CD4-positive, alpha-beta T cell treated with Interleukin-2 at 100 ng/mL for 4 hours (primary cell): ENCODE results near the gene OCA2.

Experiments used
- DNase-seq: peaks from one replicate; pipeline ENCODE4 v3.0.0-alpha.2; 2020; ENCODE audit warnings: low spot score

Gene OCA2

DNA sequence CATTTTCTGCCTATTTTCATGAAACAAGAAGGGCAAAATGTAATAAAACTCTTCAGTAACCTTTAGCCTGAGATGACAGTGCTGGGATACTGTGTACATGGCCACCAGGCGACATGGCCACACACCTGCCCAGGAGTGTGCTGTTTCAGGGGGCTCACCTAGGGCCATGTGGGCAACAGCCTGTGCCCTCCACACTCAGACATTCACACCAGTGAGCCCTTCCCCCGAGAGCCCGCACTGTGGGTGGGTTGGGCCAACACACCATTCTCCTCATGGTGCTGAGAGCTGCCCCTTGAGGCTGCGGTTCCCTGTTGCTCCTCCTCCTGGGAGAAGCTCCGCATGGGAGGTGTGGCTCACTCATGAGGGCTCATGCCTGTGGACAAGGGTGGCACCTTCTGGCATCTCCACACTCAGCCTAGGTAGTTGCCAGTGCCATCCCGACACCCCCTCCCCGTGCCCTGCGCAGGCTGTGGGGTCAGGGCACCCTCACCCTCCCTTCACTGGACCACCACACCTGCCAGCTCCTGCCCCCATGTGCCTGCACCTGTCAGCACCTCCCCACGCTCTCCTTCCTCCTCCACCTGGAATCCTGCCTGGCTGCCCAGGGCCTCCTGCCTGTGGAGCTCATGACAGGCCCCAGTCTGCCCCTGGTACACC is 19.7 kb downstream of the OCA2 start:
- no peak for DNase-seq

DNA sequence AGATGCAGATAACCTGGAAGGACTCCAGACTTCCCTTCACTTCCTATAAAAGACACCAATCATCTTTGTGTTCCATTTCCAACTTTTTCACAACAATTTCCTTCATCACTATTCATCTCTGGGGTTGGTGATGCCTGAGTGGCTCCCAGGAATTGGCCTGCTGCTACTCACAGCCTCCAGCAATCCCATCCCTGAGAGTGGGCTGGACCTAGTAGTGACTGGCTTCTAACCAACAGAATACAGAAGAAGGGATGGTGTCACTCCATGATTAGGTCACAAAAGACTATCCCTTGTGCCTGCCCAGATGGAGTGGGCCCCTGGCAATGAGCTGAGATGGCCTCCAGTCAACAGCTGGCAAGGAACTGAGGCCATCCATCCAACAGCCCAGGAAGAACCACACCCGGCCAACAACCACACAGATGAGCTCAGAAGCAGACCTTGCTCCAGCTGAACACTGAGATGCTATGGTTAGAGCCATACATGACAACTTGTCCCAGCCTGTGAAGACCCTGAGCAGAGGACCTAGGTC is 20.9 kb downstream of the OCA2 start:
- DNase-seq: no peak

DNA sequence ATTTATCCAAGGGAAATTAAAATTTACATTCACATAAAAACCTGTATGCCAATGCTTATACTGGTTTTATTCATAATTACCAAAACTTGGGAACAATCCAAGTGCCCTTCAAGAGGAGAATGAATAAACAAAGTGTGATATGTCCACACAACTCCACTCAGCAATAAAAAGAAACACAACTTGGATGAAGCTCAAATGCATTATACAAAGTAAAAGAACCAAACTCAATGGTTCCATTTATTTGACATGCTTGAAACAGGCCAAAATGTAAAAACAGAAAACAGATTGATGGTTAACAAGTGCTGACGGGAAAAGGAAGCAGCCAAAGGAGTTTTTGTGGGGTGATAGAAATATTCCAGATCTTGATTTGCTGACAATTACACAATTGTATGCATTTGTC is 23.5 kb downstream of the OCA2 start:
- no peak for DNase-seq

DNA sequence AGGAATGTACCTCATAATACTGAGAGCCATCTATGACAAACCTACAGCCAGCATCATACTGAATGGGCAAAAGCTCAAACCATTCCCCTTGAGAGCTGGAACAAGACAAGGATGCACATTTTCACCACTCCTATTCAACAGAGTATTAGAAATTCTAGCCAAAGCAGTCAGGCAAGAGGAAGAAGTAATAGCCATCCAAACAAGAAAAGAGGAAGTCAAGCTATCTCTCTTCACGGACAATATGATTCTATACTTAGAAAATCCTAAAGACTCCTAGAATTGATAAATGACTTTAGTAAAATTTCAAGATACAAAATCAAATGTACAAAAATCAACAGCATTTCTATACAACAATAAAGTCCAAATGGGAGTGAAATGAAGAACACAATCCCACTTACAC is 30.2 kb downstream of the OCA2 start:
- DNase-seq: no peak

DNA sequence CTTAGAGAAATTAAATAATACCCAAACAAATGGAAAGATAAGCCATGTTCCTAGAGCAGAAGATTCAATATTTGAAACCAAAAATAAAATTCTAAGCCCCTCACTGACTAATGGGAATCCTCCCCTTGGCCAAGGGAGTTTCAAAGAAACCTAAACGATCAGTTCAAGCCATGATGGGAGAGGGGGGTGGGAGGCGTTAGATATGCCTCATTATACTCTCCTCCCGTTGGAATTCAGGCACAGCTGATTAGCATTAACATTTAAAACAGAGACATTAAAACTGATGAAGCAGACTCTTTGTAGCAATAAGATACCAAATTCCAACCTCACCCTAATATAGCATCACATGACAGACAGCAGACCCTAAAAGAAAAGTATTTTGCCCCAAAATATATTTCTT is 32.9 kb downstream of the OCA2 start:
- DNase-seq: no peak

DNA sequence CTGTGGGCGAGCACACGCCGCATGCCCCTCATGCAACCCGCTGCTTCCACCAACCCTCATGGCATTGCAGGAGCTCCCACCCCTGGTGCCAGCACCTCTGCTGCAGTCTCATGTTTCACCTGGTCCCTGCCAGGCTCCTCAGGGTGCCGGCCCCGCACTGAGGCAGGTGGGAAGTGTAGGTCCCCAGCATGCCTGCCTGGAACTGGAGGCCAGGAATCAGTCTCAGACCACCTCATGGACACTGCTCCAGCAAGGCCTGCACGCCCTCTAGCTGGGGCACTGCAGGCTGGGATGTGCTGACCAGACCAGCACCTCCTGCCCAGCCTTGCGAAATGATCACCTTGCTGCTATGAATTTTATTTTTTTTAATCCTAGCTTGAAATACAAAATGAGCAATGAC is 39.1 kb downstream of the OCA2 start:
- DNase-seq: no peak

DNA sequence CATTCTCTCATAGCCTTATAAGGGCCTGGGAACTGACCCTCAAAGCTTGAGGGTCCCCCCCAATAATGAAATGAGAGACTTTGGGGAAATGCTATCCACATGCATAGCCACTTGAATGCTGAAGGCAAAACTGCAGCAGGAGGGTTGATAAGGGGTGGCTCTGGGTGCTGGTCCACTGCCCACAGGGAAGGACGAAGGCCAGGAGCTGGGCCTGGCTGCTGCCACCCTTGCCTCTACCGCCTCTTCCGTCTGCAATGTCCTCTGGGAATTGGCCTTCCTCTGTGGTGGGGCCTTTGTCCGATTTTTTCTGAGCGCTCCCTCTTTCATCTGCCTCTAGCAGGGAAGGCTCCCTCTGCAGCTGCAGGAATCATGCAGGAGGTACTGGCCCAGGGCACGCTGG is 41.0 kb downstream of the OCA2 start:
- DNase-seq: no peak

DNA sequence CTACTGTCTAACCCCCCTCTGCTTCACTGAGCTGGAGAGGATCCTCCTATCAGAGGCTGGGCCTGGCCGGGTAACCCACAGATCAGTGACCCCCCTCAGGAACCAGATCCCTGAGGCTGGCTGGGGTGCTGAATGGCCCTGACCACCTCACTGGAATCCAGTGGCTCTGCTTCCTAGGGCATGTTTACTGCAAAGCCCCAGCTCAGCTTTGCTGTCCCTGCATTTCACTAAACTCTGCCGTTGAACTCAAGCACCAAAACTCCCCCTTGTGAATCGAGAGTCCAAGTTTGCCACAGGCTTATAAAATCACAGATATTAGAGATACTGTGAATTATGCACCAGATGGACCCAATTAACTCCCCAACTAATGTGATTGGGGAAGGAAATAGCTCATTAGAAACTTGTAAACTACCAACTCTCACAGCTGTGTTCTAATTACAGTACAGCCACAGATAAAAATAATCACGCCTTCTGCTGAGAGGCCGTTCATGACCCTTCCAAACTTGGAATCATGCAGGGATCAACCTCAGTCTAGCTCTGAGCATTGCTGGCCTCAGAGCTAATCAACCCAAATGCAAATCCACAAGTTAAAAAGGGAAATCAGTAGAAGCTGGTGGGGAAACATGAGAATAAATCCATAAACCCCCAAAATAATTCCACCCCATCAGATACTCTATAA is 47.0 kb downstream of the OCA2 start:
- DNase-seq: no peak

DNA sequence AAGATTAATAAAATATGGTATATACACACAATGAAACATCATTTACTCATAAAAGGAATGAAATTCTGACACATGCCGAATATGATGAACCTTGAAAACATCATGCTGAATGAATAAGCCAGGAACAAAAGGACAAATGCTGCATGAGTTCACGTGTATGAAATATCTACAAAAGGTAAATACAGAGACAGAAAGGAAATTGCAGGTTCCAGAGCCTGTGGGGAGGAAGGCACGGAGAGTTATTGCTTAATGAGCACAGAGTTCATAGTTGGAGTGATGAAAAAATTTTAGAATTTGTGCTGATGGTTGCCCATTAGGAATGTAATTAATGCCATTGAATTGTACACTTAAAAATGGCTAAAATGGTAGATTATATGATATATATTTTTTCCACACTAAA is 49.5 kb downstream of the OCA2 start:
- no peak for DNase-seq

DNA sequence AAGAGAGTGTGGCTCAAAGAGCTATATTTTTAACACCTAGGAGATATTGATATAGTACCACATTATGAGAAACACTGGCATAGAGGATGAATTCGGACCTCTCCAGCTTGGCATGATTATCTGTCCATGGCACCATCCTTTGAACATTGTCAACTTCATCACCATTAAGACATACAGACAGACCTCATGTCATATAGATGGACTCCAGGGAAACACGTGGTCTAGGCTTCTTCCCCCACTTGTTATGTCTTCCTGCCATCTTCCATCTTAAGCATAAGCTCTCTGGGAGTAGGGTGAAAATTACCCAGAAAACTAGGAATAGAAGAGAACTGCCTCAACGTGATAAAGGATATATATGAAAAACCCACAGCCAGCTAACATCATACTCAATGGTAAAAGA is 51.8 kb downstream of the OCA2 start:
- no peak for DNase-seq

DNA sequence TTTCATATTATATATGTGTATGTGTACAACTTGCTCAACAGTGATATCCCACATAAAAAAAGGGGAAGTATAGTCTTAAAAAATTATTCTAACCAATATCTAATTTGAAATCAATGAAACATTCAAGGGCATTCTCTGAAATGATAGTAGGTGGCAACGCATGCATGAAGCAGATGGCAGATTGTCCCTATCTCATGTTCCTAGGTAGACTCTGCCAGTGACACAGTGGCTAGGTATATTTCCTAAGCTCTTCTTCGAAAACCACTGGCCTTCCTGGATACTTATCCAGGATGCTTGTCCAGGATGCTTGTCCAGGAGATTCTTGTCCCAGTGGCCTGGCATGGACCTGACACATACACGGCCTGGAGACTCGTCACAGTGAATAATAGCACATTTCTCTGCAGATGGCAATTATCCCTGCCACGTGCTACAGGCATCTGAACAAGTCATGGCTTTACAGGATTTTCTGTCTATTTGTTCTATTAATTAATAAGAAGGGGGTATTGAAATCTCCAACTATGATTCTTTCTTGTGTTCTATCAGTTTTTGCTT is 54.9 kb downstream of the OCA2 start:
- no peak for DNase-seq

DNA sequence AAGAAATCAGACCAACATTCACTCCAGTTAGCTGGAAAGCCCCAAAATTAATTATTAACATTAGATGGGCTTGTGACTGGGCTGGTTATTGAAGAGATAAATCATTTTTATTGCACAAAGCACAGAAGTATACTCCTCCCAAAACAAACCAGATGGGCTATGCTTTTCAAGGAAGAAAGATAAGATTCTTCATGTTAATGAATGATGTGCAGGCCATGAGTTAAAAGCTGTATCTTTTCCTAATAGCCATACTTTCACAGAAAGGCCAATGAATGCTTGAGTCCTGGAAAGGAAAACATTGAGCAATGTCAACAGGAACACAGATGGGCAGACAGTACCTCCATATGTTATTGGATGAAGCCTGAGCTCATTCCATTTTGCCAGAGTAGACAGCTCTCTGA is 55.4 kb downstream of the OCA2 start:
- no peak for DNase-seq

DNA sequence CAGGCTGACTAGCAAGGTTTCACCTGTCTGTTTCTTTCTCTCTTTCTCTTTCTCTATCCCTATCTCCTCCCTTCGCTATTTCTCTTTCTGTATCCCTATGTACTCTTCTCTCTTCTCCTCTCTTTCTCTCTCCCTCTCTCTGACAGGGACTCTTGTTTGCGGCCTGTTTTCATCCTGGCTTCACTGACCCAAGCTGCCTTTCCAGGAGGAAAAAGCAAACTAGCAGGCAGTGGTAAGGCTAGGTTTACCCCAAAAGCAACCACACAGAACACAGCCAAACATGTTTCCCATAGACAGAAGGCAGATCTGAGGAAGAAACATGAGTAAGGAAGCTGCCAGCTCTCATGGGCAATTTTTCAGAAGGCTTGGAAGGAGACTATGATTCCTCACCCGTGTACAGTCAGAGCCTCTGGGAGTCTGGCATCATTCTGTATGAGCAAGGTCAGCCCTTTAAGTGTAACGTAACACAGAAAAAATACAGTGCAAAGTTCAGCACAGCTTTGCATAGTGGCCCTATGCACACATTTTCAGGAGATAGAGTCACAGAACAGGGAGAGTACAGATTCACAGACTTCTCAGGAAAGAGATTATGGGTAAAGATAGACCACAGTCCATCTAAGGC is 61.0 kb downstream of the OCA2 start:
- DNase-seq: no peak

DNA sequence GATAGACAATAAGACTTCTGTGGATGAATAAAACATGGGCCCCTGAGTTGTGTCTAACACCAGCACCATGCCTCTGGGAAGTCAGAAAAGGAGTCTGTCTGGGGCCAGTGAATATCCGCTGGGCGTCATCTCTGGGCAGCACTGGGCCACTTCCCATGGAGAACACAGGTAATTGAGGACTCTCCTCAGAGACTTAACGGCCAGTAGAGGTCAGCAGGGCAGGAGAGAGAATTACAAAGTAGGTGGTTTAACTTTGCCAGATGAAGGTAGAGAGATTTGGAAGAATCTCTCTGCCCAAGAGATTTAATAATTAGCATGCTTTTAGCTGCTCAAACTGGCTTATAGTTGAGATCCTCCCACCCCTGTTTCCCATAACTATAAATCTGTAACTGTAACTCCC is 65.7 kb downstream of the OCA2 start:
- no peak for DNase-seq

DNA sequence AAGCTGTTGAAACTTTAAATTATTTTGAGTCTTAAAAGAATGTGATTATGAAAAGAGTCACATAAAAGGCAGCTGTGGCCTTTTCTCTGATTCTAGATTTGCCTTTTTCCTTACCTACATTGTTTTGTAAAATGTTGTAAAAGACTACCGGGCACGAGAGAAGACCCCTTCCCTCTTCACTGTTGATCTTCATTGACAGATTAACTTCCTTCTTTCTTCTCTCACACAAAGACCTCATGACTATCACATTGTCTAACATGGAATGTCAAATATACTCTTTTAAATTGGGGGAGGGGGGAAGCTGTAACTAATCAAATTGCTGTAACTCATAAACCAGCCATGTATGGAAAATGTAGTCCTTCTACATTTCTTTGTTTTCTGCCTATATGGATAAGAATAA is 68.3 kb downstream of the OCA2 start:
- DNase-seq: no peak

DNA sequence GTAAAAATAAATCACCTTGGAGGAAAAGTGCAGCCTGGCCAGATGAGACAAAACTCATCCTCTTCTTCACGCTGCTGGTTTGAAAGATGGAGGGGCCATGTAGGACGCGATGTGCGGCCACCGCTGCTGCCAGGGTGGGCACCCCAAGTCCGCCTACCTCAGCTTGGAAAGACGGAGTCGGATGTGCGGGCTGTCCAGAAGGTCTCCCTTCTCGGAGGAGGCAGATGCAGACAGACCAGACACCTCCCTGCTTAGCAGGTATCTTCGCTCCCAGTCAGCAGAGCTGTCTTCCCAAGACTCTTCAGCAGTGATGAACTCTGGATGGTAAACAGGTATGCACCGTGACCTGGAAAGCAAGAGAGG is 71.4 kb downstream of the OCA2 start:
- DNase-seq: no peak

DNA sequence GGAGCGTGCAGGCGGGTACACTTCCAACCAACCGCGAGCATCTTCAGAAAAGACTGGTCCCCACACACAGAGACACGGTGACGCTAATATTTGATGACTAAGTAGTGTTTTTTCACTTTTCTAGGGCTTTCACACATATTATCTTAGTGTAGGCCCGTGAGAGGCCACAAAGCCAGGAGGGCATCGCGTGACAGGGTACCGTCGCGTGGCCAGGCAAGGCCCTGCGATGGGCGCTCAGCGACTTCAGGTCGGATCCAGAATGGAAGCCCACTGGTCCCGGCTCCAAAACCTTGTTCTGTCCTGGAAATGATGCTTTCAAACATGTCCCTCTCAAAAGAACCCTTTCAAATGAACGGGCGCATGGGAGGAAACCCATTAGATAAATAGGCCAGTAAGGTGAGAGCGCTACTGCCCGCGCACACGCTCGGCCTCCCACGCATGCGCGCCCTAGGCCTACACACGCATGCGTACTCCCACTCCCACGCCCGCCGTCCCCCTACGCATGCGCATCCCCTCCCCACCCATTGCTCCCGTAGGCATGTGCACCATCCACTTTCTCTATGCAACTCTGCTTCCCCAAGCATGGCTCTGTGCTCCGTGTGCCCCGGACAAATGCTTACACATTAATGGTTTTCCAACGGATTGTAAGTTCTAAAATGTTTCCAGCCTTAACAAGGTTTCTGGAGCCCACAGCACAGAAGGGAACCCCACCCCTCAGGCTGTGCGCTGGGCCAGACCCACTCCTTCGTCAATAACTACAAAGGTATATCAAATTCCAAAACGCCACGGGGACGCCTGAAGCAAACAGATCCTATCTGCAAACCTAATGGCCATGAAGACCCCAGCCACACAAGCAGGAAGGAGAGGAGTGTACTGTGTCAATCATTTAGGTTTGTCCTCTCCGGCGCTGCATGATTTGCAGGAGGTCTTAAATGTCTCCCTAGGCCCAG is 72.1 kb downstream of the OCA2 start:
- no peak for DNase-seq

DNA sequence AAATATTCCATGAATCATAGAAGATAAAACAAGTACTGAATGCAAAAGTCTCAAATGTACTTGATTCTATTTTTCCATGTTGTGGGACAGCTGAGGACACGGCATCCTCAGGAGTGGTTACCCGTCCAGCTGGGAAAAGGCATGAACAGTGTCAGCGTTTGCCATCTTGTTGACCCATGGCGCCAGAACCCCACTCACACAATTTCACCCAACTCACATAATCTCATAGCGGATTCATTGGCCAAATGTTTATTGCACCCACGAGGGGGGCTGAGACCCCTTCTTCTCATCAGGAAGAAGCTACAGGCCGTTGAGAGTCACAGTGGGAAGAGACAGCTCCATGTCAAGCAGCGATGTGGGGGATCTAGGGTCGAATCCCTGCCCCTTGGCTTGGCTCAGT is 72.9 kb downstream of the OCA2 start:
- DNase-seq: no peak

DNA sequence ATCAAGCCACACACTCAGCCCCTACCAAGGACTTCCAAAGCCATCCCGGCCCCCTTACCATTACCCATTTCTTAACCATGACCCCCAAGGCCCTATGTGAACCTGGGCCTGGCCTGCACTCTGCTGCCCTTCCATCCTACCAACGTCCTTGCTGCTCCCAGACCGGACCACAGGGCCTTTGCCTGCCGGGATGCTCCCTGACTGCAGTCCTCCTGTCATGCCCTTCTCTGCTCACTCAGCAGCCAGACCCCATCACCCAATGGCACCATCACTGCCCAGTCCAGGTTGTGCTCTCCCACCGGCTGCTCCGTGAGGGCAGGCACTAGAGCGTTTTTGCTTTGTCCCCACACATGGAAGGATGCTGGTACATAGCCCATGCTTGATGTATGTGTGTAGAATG is 73.7 kb downstream of the OCA2 start:
- no peak for DNase-seq

DNA sequence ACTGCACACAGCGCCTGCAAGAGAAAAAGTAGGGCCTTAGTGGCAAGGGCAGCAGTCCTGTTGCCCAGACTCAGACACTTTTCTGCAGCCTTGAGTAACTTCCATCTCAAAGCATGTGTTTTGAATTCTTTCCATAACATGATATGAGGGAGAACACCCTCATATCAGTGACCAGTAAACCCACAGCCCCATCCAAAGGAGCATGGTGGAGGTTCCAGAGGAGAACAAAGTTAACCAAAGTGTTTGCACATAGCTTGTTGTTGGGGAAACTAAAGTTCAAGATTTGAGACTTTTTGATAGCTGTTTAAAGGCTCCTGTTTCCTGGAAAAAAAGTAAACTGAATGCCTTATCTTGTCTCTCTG is 74.2 kb downstream of the OCA2 start:
- DNase-seq: no peak

DNA sequence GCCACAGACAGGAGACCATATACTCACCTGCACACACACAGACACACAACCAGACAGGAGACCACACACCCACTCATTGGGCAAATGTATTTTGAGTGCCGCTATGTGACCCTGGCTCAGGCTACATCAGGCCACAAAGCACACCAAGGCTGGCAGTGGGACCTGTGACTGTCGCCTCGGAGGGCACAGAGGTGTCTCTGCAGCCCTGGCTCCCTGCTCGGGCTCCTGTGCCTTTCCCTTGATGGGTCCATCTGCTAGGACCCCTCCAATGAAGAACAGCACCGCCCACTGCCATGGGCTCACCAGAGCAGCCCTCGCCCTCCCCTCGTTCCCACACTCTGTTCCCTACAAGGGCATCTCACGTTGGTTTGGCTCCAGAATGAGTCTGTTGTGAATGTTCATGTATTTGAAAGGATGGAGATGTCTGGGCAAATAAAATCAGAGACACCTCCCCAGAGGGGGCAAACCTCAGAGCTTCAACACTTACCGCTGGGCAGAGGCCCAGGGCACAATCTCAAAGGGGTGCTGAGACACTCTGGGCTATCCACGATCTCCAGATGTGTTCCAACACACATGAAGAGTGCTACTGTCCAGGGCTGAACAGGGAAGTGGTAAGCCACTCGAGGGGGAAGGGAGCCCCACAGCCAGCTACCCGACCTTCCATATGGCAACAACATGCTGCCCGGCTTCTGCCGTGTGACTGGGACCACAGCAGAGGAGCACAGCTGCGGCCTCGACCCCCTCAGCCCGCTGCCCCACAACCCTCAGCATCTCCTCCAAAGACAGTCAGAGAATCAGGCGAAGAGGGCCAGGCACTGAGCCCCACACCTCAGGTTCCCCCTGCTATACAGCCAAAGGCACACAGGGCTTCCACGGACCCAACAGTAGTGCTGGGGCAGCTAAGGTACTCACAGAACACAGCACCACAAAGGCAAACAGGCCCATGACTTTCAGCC is 74.9 kb downstream of the OCA2 start:
- DNase-seq: no peak
